Measurements from ENCODE around the gene ARSG.

The ARSG gene

DNA sequence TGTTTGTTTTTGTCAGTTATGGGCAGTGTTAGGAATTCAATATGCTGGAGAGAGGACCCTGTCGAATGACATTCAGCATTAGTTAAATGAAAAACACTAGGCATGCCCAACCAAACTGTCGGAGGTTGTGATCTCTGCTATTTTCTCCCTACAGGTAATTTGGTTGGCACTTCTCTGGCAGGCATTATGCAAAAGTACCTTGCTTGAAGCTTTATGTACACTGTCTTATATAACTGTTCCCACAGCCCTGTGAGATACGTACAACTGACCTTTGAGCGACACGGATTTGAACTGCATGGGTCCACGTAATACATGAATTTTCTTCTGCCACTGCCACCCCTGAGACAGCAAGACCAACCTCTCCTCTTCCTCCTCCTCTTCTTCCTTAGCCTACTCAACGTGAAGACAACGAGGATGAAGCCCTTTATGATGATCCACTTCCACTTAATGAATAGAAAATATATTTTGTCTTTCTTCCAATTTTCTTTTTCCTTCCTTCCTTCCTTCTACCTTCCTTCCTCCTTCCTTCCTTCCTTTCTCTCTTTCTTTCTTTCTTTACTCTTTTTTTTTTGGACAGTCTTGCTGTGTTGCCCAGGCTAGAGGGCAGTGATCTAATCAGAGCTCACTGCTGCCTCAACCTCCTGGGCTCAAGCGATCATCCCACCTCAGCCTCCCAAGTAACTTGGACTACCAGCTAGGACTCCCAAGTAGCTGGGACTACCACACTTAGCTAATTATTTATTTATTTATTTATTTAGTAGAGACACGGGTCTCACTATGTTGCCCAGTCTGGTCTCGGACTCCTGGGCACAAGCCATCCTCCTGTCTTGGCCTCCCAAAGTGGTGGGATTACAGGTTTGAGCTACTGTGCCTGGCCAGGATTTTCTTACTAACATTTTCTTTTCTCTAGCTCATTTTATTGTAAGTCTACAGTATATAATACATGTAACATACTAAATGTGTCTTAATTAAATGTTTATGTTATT, 88.7 kb downstream of the ARSG start:
- no peak for DNase-seq

DNA sequence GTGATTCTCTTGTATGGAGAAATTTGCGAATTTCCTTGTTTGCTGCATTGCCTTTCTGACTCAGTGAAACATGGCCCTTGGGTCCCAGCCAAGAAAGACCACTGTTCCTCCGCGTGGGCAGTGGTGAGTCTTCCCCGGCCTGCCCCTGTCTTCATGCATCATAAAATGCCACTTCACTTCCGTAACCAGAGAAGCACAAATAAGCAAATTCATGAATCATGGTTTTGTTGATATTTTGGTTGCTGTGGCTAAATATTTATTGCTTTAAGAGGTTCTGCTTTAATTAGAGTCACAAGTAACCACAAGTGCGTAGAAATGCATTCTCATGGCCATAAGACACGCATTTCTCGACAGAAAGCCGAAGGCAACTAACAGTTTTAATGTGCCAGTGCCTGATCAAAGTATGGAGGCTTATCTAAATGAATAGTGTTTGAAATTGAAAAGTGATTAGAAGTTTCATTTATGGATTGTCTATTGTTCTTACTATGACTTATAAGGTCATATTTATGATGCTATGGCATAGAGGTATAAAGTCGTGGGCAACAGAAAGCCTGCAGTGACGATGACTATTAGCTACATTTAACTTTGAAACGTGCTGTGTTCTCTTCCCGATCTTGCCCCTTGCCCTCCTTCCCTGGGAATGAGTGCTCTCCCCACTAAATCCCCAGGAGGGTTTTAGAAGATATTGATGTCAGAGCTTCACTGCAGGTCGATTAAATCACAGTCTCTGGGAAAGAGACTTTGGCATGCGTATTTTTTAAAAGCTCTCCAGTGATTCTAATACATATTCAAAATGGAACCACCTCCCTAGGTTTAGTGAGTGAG, 90.0 kb downstream of the ARSG start:
- DNase-seq = no peak

DNA sequence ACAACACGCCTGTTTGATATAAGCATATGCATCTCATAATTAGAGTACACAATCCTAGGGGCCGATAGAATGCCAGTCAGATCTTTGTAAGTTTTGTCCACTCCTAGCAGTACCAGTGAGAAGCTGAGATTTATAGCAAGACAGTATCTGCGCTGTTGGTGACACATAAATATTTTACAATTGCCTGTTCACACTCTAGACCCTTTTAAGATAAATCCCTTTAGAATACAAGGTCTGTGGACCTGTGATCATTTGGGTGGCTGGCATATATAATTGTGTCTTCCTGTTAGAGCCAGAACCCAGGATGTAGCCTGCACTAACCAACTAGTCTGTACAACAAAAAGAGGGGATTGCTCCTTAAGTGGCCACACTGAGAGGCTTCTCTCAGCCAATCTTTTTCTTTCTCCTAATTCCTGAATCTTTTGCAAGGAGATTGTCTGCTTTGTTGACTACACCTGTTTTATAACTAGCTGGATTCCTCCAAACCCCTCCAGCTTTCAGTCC, 91.3 kb downstream of the ARSG start:
- no peak for DNase-seq

DNA sequence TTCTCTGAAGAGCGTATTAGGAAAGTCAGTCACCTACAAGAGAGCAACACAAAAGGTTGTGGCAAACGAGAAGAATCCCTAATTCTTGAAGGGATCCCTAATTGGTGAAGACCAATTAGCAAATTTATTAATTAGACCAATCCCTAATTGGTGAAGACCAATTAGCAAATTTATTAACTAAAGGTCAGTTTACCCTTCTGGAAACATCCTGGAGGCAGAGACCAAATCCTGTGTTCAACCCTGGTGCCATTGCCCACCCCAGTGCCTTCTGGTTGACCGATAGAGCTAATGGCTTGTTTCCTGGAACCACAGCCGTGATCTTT, 91.8 kb downstream of the ARSG start:
- DNase-seq = no peak

DNA sequence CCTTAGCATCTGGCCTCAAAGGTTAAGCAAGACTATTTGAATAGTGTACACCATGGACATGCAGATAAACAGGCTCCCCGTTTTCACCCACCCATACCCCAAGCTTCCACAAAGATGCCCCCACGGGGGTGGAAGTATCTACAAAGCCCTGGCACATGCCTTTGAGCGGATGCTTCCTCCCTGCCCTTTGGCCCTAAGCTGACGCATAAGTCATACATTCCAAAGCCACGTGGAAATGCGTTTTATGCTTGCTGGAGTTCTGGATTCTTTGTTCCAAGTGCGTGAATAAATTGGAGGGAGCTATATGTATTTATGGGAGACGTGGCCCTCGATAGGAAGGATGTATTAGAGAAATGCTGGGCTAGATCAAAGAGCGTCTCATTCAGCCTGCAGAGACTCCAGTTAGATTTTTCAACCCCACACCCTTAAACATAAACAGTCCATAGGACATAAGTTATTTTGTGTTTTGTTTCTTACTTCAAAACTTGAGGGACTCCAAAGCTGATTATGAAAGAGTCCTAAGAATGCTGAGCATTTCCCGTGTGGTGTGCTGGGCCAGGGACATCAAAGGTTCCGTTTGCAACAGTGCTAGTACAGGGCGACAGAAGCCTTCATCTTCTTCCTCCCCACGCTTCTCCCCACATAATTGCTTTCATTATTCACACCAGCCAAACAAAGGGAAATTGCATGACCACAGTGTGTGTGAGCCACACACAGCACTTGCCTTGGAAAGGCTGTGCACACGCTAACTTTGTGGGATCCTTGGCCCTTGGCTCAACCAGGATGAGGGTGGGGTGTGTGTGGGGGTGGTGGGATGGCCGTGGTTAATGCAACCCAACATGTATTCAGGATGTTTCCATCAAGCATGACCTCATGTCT, 92.4 kb downstream of the ARSG start:
- peak; percentile 42 for DNase-seq

DNA sequence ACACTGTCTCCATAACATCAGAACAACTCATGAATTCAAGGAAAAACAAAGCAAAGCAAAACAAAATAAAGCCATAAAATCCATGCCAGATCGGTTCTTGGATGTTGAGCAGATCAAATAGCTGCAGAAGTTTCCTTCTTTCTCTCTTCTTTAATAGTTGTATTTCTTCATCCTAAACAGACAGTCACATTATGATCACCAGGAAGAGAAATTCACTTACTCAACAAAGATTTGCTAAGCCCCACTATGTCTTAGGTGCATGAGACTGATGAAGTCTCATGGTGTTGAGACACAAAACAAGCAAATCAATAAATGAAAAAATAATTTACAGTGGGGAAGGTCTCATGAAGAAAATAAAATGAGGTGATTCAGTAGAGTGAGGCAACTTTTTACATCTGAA, 93.2 kb downstream of the ARSG start:
- DNase-seq = no peak

DNA sequence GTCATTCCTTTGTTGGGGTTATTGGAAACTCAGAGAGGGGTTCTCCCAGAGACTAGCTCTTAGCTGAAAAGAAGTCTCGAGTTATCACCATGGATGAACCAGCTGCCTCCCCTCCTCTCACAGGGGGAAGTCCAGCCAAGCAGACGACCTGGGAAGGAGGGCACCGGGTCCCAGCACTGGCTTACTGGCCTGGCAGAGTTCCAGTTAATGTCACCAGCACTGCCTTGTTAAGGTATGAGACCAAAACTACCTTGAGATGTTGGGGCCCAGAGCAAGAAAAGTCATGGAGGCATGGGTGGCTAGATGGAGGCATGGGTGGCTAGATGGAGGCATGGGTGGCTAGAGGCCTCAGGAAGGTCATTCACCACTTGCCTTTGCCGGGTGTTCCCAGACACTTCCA, 93.6 kb downstream of the ARSG start:
- no peak for DNase-seq

DNA sequence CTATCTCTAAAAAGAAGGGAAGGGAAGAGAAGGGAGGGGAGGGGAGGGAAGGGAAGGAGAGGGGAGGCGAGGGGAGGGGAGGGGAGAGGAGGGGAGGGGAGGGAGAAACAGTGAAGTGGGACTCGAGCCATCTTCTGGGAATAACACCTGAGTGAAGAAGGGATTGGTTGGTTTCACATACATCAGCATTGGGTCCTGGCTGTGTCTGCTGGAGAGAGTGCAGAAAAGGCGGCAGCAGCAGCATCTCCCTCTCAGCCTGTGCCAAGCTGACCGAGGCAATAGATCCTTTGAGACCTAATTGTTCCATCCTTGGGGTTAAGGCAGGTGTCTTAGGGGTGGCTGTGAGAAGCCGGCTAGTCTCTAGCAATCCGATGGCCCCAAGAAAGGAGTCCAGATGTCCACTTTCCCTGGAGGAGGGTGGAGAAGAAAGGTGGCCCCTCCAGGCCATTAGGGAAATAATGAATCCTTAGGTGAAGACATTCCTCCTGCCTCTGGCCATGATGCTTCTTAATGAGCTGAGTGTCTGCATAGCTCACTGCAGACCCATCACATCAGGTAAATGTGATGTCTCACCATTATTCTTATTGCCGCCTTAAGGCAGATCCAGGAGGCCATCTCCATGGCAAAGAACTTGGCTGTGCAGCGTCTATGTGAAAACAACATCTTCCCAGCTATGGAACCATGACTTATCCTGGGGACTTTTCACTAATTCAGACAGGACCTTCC, 94.4 kb downstream of the ARSG start:
- no peak for DNase-seq

DNA sequence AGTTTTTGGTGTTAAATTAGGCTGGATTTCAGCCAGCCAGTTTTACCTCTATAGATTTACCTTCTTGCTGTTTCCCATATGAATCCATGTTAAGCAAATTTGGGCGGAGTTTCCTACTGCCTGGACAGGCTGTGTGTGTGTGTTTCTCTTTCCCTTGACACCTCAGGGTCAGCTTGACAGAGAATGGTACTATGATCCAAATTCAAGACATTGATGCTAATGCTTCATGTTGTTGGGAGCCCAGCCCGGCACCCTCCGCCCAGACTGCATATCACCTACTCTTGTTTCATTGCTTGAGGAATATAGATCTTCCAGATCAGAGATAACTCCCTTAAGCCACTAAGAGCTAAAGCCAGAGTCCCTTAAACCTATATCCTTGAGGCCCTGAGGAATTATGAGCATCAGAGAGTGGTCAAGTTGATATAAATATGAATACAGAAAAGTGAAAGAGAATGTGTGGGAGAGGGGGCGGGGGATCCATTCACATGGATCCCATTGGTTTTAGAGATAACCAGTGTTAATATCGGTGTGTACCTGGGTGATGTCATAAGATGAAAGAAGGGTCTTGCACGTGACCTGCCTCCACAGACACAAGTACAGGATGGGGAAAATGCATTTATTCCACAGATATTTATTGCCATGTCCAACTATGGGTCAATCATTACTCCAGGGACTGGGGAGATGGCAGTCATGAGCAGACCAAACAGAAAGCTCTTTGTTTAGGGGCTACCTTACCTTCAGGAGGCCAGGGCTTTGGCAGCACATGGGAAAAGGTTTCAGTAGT, 96.3 kb downstream of the ARSG start:
- no peak for DNase-seq

DNA sequence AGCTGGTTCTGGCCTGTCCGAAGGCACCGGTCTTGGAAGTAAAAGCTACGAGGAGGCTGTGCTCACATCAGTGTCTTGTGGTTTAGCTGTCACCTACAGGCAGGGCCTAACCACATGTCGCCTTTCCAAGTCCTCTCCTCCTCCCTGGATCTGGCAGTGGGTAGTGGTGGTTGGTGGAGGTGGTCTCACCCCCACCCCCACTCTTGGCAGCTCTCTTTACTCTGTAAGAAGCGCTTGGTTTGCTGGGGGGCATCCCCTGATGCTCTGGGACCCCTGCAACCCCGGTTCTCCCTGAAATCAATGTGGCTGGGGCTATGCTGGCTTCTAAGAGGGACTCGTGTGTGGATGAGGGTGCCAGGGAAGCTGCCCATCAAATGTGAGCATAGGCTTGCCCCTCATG, 97.7 kb downstream of the ARSG start:
- DNase-seq = no peak

DNA sequence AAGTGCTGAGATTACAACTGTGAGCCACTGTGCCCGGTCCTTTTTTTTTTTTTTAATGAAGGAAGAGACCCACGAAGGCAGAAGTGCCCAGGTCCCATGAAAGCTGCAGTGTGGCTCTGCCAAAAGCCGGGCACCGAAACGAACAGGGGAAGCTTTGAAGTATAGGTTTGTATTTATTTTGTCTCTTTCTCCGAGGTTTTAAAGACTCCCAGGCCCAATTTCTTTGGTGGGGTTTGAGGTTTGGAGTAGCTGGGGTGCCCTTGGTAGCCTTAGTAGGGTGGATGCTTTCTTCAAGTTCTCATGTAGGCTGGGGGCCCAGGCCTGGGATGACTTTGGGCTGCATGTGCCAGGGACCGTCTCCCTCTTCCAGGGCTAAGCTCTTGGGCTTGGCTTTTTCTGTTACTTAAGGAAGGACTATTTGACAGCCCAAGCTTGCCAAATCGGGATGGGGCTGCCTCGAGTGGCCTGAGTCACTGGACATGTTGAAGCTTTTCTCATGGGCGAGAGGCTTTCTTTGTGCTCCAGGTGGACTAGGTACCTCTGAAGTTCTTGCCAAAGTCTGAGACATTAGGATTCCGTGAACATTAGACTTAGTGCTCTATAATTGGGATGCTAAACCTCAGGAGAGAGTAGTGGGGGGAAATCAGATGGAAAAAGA, 99.7 kb downstream of the ARSG start:
- DNase-seq = no peak

DNA sequence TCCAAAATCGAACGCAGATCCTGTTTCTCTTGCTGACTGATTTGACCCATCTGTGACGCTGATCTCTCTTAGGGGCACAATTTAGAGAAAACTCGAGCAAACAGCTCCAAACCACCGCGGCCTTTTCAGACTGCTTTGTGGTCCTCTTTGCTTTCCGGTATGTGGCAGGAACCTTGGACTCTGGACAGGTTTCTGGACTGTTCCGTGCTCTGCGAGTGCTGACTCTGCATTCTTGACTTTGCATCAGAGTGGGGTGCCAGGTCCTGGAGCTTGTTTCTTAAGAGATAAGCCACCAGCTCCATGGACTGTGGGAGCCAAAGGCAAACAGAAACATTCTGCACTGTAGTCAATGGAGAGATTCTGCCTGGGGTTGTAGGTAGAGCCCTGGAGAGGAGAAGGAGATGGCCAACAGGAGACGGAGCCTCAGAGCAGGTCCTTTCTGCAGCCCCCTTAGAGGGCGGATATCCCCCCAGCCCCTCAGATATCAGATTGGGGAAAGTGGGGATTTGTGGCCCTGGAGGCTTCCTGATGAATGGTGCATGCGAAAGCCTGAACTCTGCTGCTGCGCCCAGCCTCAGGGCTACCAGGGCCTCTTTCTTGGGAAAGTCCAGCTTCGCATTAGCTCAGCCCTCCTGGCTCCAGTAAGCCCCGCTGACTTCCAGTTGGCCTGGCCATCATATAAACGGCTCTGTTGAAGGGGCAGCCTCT, 100.4 kb downstream of the ARSG start:
- no peak for DNase-seq

DNA sequence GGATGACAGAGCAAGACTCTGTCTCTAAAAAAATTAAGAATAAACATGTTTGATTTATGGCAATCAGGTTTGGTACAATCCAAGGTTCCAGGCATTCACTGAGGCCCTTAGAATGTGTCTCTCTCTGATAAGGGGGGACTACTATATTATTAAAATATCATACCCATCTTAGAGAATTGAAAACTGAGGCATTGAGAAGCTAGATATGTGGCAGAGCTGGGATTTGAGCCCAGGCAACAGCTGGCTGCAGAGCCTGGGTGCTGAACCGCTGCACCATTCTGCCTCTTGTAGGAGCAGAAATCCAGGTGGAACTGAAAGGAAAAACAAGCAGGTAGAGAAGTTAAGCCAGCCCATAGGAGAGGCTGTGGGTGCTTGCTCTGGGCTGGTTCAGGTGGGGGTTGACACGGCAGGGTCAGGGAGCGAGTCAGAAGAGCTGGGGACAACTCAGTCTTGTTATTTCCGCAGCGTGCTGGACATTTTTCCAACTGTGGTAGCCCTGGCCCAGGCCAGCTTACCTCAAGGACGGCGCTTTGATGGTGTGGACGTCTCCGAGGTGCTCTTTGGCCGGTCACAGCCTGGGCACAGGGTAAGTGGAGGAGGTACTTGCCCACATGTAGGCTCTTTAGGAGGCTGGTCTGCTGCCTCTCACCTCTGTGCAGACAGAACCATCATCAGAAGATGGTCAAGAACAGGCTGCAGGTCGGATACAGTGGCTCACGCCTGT, 103.5 kb downstream of the ARSG start:
- no peak for DNase-seq

DNA sequence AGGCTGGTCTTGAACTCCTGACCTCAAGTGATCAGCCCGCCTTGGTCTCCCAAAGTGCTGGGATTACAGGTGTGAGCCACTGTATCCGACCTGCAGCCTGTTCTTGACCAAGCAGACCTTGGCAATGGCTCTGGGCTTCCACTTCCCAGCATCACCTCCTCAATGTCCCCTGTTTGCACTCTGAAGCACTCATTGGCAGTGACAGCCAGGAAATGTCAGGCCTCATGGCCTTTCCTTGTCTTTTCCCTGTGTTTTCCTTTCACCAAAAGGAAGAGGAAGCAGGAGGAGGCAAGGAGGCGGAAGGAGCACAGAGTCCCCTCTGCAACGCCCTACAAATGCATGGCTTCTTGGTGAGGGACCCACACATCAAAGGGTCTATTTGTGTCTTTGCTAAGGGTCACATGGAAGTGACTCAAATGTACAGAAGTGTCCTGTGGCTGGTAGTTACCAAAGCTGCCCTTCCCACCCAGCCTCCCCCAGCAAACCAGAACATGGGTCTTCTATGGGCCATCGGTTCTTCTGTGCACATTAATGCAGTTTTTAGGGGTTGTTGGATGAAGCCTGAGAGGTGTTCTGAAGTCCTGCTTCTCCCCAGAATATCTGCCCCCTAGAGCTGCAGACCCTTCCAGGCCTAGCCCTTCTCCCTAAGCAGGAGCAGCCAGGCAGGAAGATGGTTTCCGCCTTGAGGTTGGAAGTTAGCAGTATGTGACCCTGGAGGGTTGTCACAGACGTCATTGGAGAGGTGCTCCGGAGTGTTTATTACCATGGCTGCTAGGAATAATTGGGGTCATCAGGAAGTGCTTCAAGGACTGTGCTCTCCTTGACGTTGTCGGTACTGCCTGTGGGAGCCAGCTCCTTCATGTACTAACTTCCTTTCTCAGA, 105.2 kb downstream of the ARSG start:
- DNase-seq = no peak

DNA sequence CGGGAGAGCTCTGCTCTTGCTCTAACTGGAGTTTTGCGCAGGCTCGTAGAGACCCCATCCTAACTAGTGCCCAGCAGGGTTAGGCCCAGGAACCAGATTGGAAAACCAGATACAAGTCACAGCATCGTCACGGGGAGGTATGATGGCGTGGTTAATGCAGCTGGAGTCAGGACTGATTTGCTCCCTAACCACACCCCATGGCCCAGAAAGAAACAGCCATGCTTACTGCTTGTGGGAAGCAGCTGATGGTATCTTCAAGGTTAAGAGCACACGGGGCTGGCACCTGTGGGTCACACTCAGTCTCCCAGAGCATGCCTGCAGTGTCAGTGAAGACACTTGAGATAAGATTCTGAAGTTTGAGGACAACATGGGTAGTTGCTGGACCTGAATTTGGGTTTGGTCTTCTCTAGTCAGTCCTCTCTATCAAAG, 105.8 kb downstream of the ARSG start:
- no peak for DNase-seq

DNA sequence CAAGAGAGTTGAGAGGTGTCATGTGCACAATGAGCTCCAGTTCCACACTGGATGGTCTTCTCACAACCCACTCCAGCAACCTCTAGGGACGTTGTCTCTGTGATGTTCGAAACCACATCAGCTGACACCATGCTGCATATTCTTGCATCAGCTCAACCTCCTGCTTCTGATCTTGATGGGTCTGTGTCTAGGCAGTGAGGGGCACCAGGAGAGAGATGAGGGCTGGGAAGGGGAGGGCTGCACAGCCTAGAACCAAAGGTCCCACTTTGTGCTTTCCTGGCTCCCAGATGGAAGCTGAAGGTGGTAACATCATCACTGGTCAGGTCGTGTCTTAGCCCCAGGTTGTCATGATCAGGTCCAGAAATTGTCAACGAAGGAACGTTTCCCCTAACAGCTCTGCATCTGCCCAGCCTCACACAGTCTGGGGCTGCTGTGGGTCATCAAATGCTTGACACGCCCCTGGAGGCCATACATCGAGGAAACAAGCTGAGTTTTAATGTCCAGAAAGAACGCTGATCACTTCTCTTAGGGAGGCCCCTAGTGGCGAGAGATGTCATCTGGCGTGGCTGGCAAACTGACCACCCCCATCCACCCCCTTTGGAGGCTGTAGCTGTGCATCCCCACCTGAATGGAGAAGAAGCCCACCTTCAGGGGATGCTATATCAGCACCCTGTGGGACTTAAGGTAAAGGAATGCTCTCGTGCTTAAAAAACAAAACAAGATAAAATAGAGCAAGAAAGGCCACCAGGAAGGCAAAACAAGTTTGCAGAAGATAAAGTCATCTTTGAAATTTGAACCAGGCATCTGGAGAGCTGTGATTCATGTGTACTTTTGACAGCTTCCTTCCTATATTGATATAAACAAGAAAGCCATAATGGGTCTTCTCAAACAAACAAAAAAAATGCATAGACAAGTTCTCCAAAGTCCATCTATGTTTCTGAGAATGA, 107.7 kb downstream of the ARSG start:
- DNase-seq = peak; percentile 39

All from CD4-positive, alpha-beta T cell treated with Interleukin-17A for 1 hour (primary cell).